GM18870 (cell line): ENCODE measurements around the gene PRRG1.
"Not testable (repeated sequence)": the region's sequence is repeated elsewhere in the genome, so short reads cannot be mapped to it uniquely, and the experiment has no call there.

ENCODE experiments used
- ATAC-seq: cut with Tn5 transposase; IDR thresholded peaks from one replicate; pipeline ENCODE4 v1.9.1; 2021; ENCODE audit warnings: moderate library complexity; ENCODE audit not compliant: unreplicated experiment

PRRG1 gene

GRCh38 chrX:37468124-37468739 is 119.1 kb downstream of the PRRG1 start:
- no peak for ATAC-seq

- no peak for ATAC-seq
Observed at GRCh38 chrX:37470711-37471110, 121.5 kb downstream of the PRRG1 start.

GRCh38 chrX:37472836-37473235 is 123.7 kb downstream of the PRRG1 start:
- ATAC-seq = no peak

- ATAC-seq = no peak
Observed at GRCh38 chrX:37474478-37474877, 125.3 kb downstream of the PRRG1 start.

- ATAC-seq = no peak
Observed at GRCh38 chrX:37476571-37477170, 127.5 kb downstream of the PRRG1 start.

- not testable (repeated sequence) for ATAC-seq
Observed at GRCh38 chrX:37484335-37484734, 135.2 kb downstream of the PRRG1 start.

GRCh38 chrX:37485429-37485828 is 136.3 kb downstream of the PRRG1 start:
- no peak for ATAC-seq

- ATAC-seq = no peak
Observed at GRCh38 chrX:37487271-37487670, 138.1 kb downstream of the PRRG1 start.

- no peak for ATAC-seq
Observed at GRCh38 chrX:37488323-37488722, 139.2 kb downstream of the PRRG1 start.

GRCh38 chrX:37491686-37492085 is 142.5 kb downstream of the PRRG1 start:
- ATAC-seq = no peak

GRCh38 chrX:37495760-37496159 is 146.6 kb downstream of the PRRG1 start:
- ATAC-seq = not testable (repeated sequence)

GRCh38 chrX:37497126-37497525 is 148.0 kb downstream of the PRRG1 start:
- ATAC-seq = not testable (repeated sequence)

GRCh38 chrX:37498323-37498722 is 149.2 kb downstream of the PRRG1 start:
- ATAC-seq = not testable (repeated sequence)

- ATAC-seq = not testable (repeated sequence)
Observed at GRCh38 chrX:37499649-37500048, 150.5 kb downstream of the PRRG1 start.

GRCh38 chrX:37504991-37505390 is 155.8 kb downstream of the PRRG1 start:
- ATAC-seq = no peak
